OCI-M1 (cell line): ENCODE measurements around the gene KIF9.
"Not testable (repeated sequence)": the region's sequence is repeated elsewhere in the genome, so short reads cannot be mapped to it uniquely, and the experiment has no call there.

ENCODE experiments used
- DNase-seq: peaks from one replicate; lab custom pipeline; 2025; lab: John Stamatoyannopoulos, UW

Gene KIF9

GRCh38 chr3:47186285-47186684, 96.3 kb downstream of the KIF9 start:
- no peak for DNase-seq

- not testable (repeated sequence) for DNase-seq
Observed at GRCh38 chr3:47181685-47182084, 100.9 kb downstream of the KIF9 start.

GRCh38 chr3:47180011-47180410, 102.6 kb downstream of the KIF9 start:
- DNase-seq, result not testable (repeated sequence)
